ENCODE data around the gene RGPD5. TPM values are rescaled to one million over a fixed set of nuclear protein-coding genes. Genes with fewer than 3 reads are reported as not detected.
"Not testable (repeated sequence)": the region's sequence is repeated elsewhere in the genome, so short reads cannot be mapped to it uniquely, and the experiment has no call there.

RGPD5 gene
- 9.6 TPM for polyA plus RNA-seq (2013, experiment 1 of 2)
- polyA plus RNA-seq (2013, experiment 2 of 2): 8.9 TPM

DNA sequence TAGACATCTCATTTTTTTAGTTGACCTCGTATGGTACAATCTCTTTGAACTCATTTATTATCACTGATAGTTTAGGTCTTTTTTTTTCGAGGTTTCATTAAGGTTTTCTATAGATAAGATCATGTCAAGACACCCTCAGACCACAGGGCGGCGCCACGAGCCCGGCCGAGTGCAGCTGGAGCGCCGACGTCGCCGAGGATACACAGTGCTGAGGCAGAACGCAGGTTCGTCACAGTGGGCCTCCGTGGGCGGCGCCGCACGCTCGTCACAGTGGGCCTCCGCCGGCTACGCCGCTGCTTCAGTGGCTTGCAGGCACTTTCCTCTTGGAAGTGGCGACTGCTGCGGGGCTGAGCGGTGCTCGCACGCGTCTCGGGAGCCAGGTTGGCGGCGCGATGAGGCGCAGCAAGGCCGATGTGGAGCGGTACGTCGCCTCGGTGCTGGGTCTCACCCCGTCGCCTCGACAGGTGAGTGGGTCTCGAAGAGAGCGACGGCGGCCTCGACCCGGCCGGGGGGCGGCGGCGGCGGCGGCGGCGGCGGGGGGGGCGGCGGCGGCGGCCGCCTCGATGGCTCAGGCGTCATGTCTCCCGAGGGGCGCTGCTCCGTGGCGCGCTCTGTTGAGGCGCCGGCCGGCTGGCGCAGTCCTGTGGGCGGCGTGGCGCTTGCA is at the start of gene RGPD5:
RGPD5 (plus strand) TSS at position 232 of the 664 bp plus-strand sequence; CDS start at position 393, 161 bp downstream.
- not testable (repeated sequence) for H3K27me3 ChIP-seq (ENCODE audit: control insufficient read depth in 1 of 2, insufficient read depth in 1 of 2, low read length in 2 of 2); H3K79me1 ChIP-seq (replicated peaks; ENCODE audit: low read length, poor library complexity, severe bottlenecking)
- WGBS: no CpG with 5 or more reads among the region's 77 CpGs

DNA sequence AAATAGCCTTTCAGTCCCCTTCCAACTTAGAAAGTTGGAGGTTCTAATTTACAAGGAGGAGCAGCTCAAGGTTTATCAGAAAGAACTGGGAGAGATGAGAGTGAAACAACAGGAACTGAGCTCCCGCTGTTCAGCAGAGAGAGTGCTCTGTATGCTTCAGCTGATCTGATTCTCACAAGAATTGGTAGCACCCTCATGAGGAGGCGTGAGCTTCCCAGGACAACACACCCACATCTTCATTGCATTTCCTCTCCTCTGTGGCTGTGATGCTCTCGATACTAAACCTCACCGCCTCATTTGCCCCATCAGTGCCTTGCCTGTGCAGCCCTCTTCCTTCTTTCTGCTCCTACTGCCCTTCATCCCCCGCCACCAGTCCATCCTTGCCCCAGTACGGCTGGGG is 42.5 kb upstream of the RGPD5 start:
- H3K9me3 ChIP-seq (ENCODE audit: control insufficient read depth, low read length); H2BK5ac ChIP-seq (ENCODE audit: low read depth, low read length, poor library complexity, severe bottlenecking); H3K4ac ChIP-seq (ENCODE audit: low read depth in 1 of 2, low read length in 2 of 2); H3K4me2 ChIP-seq (ENCODE audit: low read length, poor library complexity, severe bottlenecking); H2BK12ac ChIP-seq (ENCODE audit: low read length in 2 of 2); H4K91ac ChIP-seq (ENCODE audit: low read length); H3K27me3 ChIP-seq (ENCODE audit: control insufficient read depth in 1 of 2, insufficient read depth in 1 of 2, low read length in 2 of 2); H2AFZ ChIP-seq (ENCODE audit: low read depth, low read length); H2AK5ac ChIP-seq (ENCODE audit: low read length, severe bottlenecking); H3K27ac ChIP-seq (ENCODE audit: low read length, poor library complexity, severe bottlenecking); H4K8ac ChIP-seq (ENCODE audit: low read length); H2BK15ac ChIP-seq (ENCODE audit: low read depth, poor library complexity, severe bottlenecking); H3K18ac ChIP-seq (ENCODE audit: low read depth in 1 of 2, low read length in 2 of 2); H3K23ac ChIP-seq (ENCODE audit: low read length in 2 of 2); H3K4me1 ChIP-seq (ENCODE audit: control insufficient read depth, insufficient read depth, low read depth, low read length); H3K9ac ChIP-seq (ENCODE audit: low read length); H3K4me3 ChIP-seq (ENCODE audit: insufficient read depth in 1 of 2, low read depth in 1 of 2, low read length in 2 of 2); H3K79me1 ChIP-seq (replicated peaks; ENCODE audit: low read length, poor library complexity, severe bottlenecking); H3K36me3 ChIP-seq (ENCODE audit: control insufficient read depth in 1 of 2, insufficient read depth in 2 of 2, low read depth in 1 of 2, low read length in 2 of 2); DNase-seq; H2BK120ac ChIP-seq (ENCODE audit: low read depth, low read length); H3K14ac ChIP-seq (ENCODE audit: low read length in 2 of 2): not testable (repeated sequence)
- no CpG with 5 or more reads among the region's 6 CpGs for WGBS

More for the DNA sequence above, at the start of gene RGPD5:
- not testable (repeated sequence) for H3K4me1 ChIP-seq (ENCODE audit: control insufficient read depth, insufficient read depth, low read depth, low read length); H2BK15ac ChIP-seq (ENCODE audit: low read depth, poor library complexity, severe bottlenecking); H3K4me2 ChIP-seq (ENCODE audit: low read length, poor library complexity, severe bottlenecking); H2AK5ac ChIP-seq (ENCODE audit: low read length, severe bottlenecking); H3K27ac ChIP-seq (ENCODE audit: low read length, poor library complexity, severe bottlenecking); H3K36me3 ChIP-seq (ENCODE audit: control insufficient read depth in 1 of 2, insufficient read depth in 2 of 2, low read depth in 1 of 2, low read length in 2 of 2); H3K23ac ChIP-seq (ENCODE audit: low read length in 2 of 2); H3K14ac ChIP-seq (ENCODE audit: low read length in 2 of 2); DNase-seq; H3K4ac ChIP-seq (ENCODE audit: low read depth in 1 of 2, low read length in 2 of 2); H2BK5ac ChIP-seq (ENCODE audit: low read depth, low read length, poor library complexity, severe bottlenecking); H3K18ac ChIP-seq (ENCODE audit: low read depth in 1 of 2, low read length in 2 of 2); H4K8ac ChIP-seq (ENCODE audit: low read length); H4K91ac ChIP-seq (ENCODE audit: low read length); H3K4me3 ChIP-seq (ENCODE audit: insufficient read depth in 1 of 2, low read depth in 1 of 2, low read length in 2 of 2); H2BK120ac ChIP-seq (ENCODE audit: low read depth, low read length); H2BK12ac ChIP-seq (ENCODE audit: low read length in 2 of 2); H3K9me3 ChIP-seq (ENCODE audit: control insufficient read depth, low read length); H2AFZ ChIP-seq (ENCODE audit: low read depth, low read length); H3K9ac ChIP-seq (ENCODE audit: low read length)

DNA sequence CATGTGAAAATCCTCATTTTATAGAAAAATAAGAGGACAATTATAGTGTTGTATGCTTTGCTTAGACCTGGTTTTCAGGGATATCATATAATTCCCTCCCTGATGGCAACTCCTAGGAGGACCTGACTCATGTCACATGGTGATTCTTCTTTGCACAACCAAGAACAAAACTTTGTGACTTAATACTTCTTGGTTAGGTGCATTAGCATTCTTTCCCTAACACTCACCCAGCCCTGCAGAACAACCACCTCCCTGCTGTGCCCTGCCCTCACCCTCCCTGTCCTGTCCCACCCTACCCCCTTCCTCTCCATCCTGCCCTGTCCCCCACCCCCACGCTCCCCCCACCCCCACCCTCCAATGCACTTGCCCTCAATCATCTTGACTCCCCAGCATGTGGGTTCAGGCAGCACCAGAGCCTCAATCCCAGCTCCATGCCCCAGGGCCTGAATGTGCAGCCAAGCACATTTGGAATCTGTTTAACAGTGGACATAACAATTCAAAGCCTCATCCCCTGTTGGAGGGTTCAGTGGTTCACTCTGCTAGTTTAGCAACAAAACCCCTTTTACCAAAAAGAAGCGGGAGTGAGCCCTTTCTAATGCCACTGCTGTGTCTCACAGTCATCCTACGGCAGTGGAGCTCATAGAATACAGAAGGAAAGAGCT is 36.8 kb upstream of the RGPD5 start:
- H3K4me2 ChIP-seq (ENCODE audit: low read length, poor library complexity, severe bottlenecking); H3K4me3 ChIP-seq (ENCODE audit: insufficient read depth in 1 of 2, low read depth in 1 of 2, low read length in 2 of 2); H3K14ac ChIP-seq (ENCODE audit: low read length in 2 of 2); H3K9ac ChIP-seq (ENCODE audit: low read length); H2BK12ac ChIP-seq (ENCODE audit: low read length in 2 of 2); H2BK120ac ChIP-seq (ENCODE audit: low read depth, low read length); H3K36me3 ChIP-seq (ENCODE audit: control insufficient read depth in 1 of 2, insufficient read depth in 2 of 2, low read depth in 1 of 2, low read length in 2 of 2); H4K91ac ChIP-seq (ENCODE audit: low read length); H3K4ac ChIP-seq (ENCODE audit: low read depth in 1 of 2, low read length in 2 of 2); H2AFZ ChIP-seq (ENCODE audit: low read depth, low read length); H3K79me1 ChIP-seq (replicated peaks; ENCODE audit: low read length, poor library complexity, severe bottlenecking); H3K27ac ChIP-seq (ENCODE audit: low read length, poor library complexity, severe bottlenecking); H2BK5ac ChIP-seq (ENCODE audit: low read depth, low read length, poor library complexity, severe bottlenecking); H2BK15ac ChIP-seq (ENCODE audit: low read depth, poor library complexity, severe bottlenecking); H2AK5ac ChIP-seq (ENCODE audit: low read length, severe bottlenecking); H3K18ac ChIP-seq (ENCODE audit: low read depth in 1 of 2, low read length in 2 of 2); H3K27me3 ChIP-seq (ENCODE audit: control insufficient read depth in 1 of 2, insufficient read depth in 1 of 2, low read length in 2 of 2); H3K9me3 ChIP-seq (ENCODE audit: control insufficient read depth, low read length); H3K23ac ChIP-seq (ENCODE audit: low read length in 2 of 2); DNase-seq; H3K4me1 ChIP-seq (ENCODE audit: control insufficient read depth, insufficient read depth, low read depth, low read length); H4K8ac ChIP-seq (ENCODE audit: low read length): not testable (repeated sequence)
- no CpG with 5 or more reads among the region's 3 CpGs for WGBS

DNA sequence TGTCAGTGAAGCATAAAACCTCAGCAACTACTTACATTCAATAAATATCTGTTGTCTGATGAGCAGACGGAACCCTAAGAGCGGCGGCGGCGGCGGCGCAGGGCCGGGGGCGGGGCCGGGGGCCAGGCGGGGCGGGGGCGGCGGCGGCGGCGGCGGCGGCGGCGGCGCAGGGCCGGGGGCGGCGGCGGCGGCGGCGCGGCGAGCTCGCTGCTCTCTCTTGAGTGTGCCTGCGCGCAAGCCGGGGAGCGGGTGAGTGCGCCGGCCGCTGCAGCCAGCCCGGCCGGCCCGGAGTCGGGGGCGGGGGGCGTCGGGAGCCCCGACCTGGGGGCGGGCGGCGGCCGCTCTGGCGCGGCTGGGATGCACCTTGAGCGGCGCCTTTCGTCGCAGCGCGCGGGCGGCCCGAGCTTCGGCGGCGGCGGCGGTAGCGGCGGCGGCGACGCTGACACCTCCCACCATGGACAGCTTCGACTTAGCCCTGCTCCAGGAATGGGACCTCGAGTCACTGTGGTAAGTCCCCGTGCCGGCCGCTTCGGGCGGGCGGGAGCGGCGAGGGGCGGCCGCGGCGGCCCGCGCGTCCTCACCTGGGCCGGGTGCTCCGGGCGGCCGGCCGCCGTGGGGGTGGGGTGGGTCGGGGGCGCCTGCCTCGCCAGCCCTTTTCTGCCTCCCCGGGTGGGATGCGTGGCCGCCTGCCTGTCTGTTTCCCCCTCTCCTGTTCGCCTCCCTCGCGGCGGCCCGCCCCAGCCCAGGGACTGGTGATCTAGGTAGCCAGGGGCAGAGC is 33.7 kb upstream of the RGPD5 start:
- not testable (repeated sequence) for H3K4me3 ChIP-seq (ENCODE audit: insufficient read depth in 1 of 2, low read depth in 1 of 2, low read length in 2 of 2); H3K9ac ChIP-seq (ENCODE audit: low read length); H3K27ac ChIP-seq (ENCODE audit: low read length, poor library complexity, severe bottlenecking); H2AFZ ChIP-seq (ENCODE audit: low read depth, low read length); H3K4me1 ChIP-seq (ENCODE audit: control insufficient read depth, insufficient read depth, low read depth, low read length); H3K27me3 ChIP-seq (ENCODE audit: control insufficient read depth in 1 of 2, insufficient read depth in 1 of 2, low read length in 2 of 2); DNase-seq; H2AK5ac ChIP-seq (ENCODE audit: low read length, severe bottlenecking); H3K9me3 ChIP-seq (ENCODE audit: control insufficient read depth, low read length); H4K8ac ChIP-seq (ENCODE audit: low read length); H3K79me1 ChIP-seq (replicated peaks; ENCODE audit: low read length, poor library complexity, severe bottlenecking); H3K23ac ChIP-seq (ENCODE audit: low read length in 2 of 2); H2BK12ac ChIP-seq (ENCODE audit: low read length in 2 of 2); H2BK120ac ChIP-seq (ENCODE audit: low read depth, low read length); H3K36me3 ChIP-seq (ENCODE audit: control insufficient read depth in 1 of 2, insufficient read depth in 2 of 2, low read depth in 1 of 2, low read length in 2 of 2); H3K18ac ChIP-seq (ENCODE audit: low read depth in 1 of 2, low read length in 2 of 2); H2BK15ac ChIP-seq (ENCODE audit: low read depth, poor library complexity, severe bottlenecking); H3K4me2 ChIP-seq (ENCODE audit: low read length, poor library complexity, severe bottlenecking); H3K14ac ChIP-seq (ENCODE audit: low read length in 2 of 2); H2BK5ac ChIP-seq (ENCODE audit: low read depth, low read length, poor library complexity, severe bottlenecking); H4K91ac ChIP-seq (ENCODE audit: low read length); H3K4ac ChIP-seq (ENCODE audit: low read depth in 1 of 2, low read length in 2 of 2)
- no CpG with 5 or more reads among the region's 106 CpGs for WGBS

All from mesenchymal stem cell (in vitro differentiated cells and primary cell).